WTC11 (cell line): ENCODE measurements around the gene GALNT2. TPM values are rescaled to one million over a fixed set of nuclear protein-coding genes. Genes with fewer than 3 reads are reported as not detected.

Experiments
- ATAC-seq: fragments of 200-7000 bp; cut with Tn5 transposase; 2 replicates; pipeline ENCODE4 v1.10.0; 2021; ENCODE audit warnings: mild to moderate bottlenecking, moderate library complexity
- CTCF ChIA-PET: fragments of 300-600 bp; sonication (Branson Sonifier 250); formaldehyde crosslinking; loops from one replicate; lab custom pipeline; 2021; ENCODE audit warnings: antibody characterized with exemption; lab: Charles Lee
- POLR2A ChIA-PET: fragments of 350-600 bp; sonication (Branson Sonifier 250); formaldehyde crosslinking; loops from one replicate; lab custom pipeline; 2021; ENCODE audit warnings: antibody characterized with exemption; lab: Charles Lee
- DNase-seq: peaks from one replicate; pipeline ENCODE4 v3.0.0; 2021; ENCODE audit warnings: low spot score
- H3K27ac Mint-ChIP-seq: 2 replicates; pipeline ENCODE4 v1.8.0; 2021; ENCODE audit warnings: mixed read lengths
- H3K27me3 Mint-ChIP-seq: 2 replicates; pipeline ENCODE4 v1.8.0; 2021; ENCODE audit warnings: low read depth, mild to moderate bottlenecking, moderate library complexity, mixed read lengths
- H3K36me3 Mint-ChIP-seq: 2 replicates; pipeline ENCODE4 v1.8.0; 2021; ENCODE audit warnings: mixed read lengths
- H3K4me1 Mint-ChIP-seq: 2 replicates; pipeline ENCODE4 v1.8.0; 2022; ENCODE audit warnings: mixed read lengths
- H3K4me3 Mint-ChIP-seq: 2 replicates; pipeline ENCODE4 v1.8.0; 2021; ENCODE audit warnings: mild to moderate bottlenecking, moderate library complexity, mixed read lengths
- H3K9me3 Mint-ChIP-seq: 2 replicates; pipeline ENCODE4 v1.8.0; 2021; ENCODE audit warnings: mixed read lengths
- EMX1 ChIP-seq: fragments of 250-450 bp; sonication (Bioruptor Pico); IDR thresholded peaks from 2 replicates; pipeline ENCODE4 v1.8.0; 2021; ENCODE audit warnings: mild to moderate bottlenecking
- ETV6 ChIP-seq: sonication (generic); formaldehyde crosslinking; IDR thresholded peaks from 2 replicates; pipeline ENCODE4 v1.8.1; 2022; ENCODE audit warnings: mild to moderate bottlenecking, missing genetic modification reagents
- NR2C2 ChIP-seq: sonication (generic); formaldehyde crosslinking; IDR thresholded peaks from 2 replicates; pipeline ENCODE4 v1.8.0; 2022; ENCODE audit warnings: mild to moderate bottlenecking, missing genetic modification reagents
- RORB ChIP-seq: fragments of 250-450 bp; sonication (Bioruptor Pico); IDR thresholded peaks from 2 replicates; pipeline ENCODE4 v1.9.0; 2021; ENCODE audit warnings: mild to moderate bottlenecking
- TEAD4 ChIP-seq: sonication (generic); formaldehyde crosslinking; IDR thresholded peaks from 2 replicates; pipeline ENCODE4 v1.8.0; 2022; ENCODE audit warnings: mild to moderate bottlenecking, missing genetic modification reagents
- ZNF138 ChIP-seq: sonication (generic); formaldehyde crosslinking; conservative IDR thresholded peaks from 2 replicates; pipeline ENCODE4 v1.8.1; 2022; ENCODE audit warnings: mild to moderate bottlenecking, moderate library complexity, missing genetic modification reagents
- total RNA-seq: library from RNA; stranded (reverse); gene quantifications from 3 replicates; pipeline ENCODE4 v1.2.3, GENCODE V29; 2021
- TF ChIP-seq, protein P1 (sequence below): sonication (generic); formaldehyde crosslinking; IDR thresholded peaks from 2 replicates; pipeline ENCODE4 v1.8.1; 2022; ENCODE audit warnings: mild to moderate bottlenecking, moderate library complexity, missing genetic modification reagents
- TF ChIP-seq, protein P2 (sequence below): sonication (generic); formaldehyde crosslinking; IDR thresholded peaks from 2 replicates; pipeline ENCODE4 v1.8.1; 2023; ENCODE audit warnings: mild to moderate bottlenecking, missing genetic modification reagents, borderline replicate concordance
- TF ChIP-seq, protein P3 (sequence below): fragments of 250-450 bp; sonication (Bioruptor Pico); IDR thresholded peaks from 2 replicates; pipeline ENCODE4 v1.8.0; 2021; ENCODE audit warnings: mild to moderate bottlenecking
- TF ChIP-seq, protein P4 (sequence below): fragments of 250-450 bp; sonication (Bioruptor Pico); IDR thresholded peaks from 2 replicates; pipeline ENCODE4 v2.1.2; 2022; ENCODE audit warnings: mild to moderate bottlenecking, moderate library complexity
- TF ChIP-seq, protein P5 (sequence below): sonication (generic); formaldehyde crosslinking; conservative IDR thresholded peaks from 2 replicates; pipeline ENCODE4 v1.8.1; 2023; ENCODE audit warnings: mild to moderate bottlenecking, low read depth, missing genetic modification reagents, moderate library complexity
- TF ChIP-seq, protein P6 (sequence below): sonication (generic); formaldehyde crosslinking; IDR thresholded peaks from 2 replicates; pipeline ENCODE4 v1.8.1; 2022; ENCODE audit warnings: mild to moderate bottlenecking, missing genetic modification reagents, moderate library complexity, borderline replicate concordance
- TF ChIP-seq, protein P7 (sequence below): sonication (generic); formaldehyde crosslinking; IDR thresholded peaks from 2 replicates; pipeline ENCODE4 v1.8.1; 2023; ENCODE audit warnings: mild to moderate bottlenecking, missing genetic modification reagents
- TF ChIP-seq, protein P8 (sequence below): sonication (generic); formaldehyde crosslinking; IDR thresholded peaks from 2 replicates; pipeline ENCODE4 v1.8.0; 2022; ENCODE audit warnings: missing genetic modification reagents

GALNT2 gene
- total RNA-seq, 1 experiment from 2014 or later = 74.8 TPM

DNA sequence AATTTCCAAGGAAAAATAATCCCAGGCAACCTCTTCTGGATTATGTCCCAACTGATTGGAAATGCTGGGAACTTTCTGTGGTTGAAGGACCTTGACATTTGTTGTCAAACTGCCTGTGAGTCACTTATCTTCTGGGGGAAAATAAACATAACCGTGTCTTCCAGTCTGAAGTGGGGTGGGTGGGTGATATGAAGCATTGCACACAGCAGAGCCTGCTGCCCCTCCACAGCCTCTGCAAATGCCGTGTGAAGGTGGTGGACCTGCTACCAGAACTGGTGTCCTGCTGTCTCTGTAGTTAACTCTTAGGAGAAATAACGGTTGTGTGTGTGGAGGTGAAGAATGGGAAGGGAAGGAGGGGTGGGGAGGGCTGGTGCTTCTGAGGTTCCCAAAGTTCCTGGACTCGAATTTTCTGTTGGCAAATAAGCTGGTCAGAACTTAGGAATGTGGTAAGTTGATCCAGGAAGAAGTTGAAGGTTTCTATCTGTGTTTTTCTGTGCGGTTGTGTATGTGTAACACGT lies 23.2 kb downstream of the GALNT2 start:
- ATAC-seq = no peak
- H3K27me3 Mint-ChIP-seq = no peaks in the 10 kb centered on the region
- H3K27ac Mint-ChIP-seq = no peak overlapping the region; the same call in 1 of the 2 replicates
- H3K4me3 Mint-ChIP-seq = no peak overlapping the region
- TF ChIP-seq, protein P1, sequence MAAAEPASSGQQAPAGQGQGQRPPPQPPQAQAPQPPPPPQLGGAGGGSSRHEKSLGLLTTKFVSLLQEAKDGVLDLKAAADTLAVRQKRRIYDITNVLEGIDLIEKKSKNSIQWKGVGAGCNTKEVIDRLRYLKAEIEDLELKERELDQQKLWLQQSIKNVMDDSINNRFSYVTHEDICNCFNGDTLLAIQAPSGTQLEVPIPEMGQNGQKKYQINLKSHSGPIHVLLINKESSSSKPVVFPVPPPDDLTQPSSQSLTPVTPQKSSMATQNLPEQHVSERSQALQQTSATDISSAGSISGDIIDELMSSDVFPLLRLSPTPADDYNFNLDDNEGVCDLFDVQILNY (CRISPR knock-in tag) = no peak
- TF ChIP-seq RORB (CRISPR knock-in tag) = no peak
- TF ChIP-seq ETV6 = no peak
- TF ChIP-seq, protein P2, sequence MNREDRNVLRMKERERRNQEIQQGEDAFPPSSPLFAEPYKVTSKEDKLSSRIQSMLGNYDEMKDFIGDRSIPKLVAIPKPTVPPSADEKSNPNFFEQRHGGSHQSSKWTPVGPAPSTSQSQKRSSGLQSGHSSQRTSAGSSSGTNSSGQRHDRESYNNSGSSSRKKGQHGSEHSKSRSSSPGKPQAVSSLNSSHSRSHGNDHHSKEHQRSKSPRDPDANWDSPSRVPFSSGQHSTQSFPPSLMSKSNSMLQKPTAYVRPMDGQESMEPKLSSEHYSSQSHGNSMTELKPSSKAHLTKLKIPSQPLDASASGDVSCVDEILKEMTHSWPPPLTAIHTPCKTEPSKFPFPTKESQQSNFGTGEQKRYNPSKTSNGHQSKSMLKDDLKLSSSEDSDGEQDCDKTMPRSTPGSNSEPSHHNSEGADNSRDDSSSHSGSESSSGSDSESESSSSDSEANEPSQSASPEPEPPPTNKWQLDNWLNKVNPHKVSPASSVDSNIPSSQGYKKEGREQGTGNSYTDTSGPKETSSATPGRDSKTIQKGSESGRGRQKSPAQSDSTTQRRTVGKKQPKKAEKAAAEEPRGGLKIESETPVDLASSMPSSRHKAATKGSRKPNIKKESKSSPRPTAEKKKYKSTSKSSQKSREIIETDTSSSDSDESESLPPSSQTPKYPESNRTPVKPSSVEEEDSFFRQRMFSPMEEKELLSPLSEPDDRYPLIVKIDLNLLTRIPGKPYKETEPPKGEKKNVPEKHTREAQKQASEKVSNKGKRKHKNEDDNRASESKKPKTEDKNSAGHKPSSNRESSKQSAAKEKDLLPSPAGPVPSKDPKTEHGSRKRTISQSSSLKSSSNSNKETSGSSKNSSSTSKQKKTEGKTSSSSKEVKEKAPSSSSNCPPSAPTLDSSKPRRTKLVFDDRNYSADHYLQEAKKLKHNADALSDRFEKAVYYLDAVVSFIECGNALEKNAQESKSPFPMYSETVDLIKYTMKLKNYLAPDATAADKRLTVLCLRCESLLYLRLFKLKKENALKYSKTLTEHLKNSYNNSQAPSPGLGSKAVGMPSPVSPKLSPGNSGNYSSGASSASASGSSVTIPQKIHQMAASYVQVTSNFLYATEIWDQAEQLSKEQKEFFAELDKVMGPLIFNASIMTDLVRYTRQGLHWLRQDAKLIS (CRISPR knock-in tag) = no peak
- TF ChIP-seq, all 79 proteins: peak for 0
- no peaks in the 10 kb centered on the region for H3K9me3 Mint-ChIP-seq
- H3K4me1 Mint-ChIP-seq = peaks cover 29% of the 10 kb centered on the region
- H3K36me3 Mint-ChIP-seq = peaks cover 4% of the 10 kb centered on the region; the same call in 1 of the 2 replicates
- ChIA-PET CTCF (no interaction called here), POLR2A (no interaction called here)
- DNase-seq = no peak

DNA sequence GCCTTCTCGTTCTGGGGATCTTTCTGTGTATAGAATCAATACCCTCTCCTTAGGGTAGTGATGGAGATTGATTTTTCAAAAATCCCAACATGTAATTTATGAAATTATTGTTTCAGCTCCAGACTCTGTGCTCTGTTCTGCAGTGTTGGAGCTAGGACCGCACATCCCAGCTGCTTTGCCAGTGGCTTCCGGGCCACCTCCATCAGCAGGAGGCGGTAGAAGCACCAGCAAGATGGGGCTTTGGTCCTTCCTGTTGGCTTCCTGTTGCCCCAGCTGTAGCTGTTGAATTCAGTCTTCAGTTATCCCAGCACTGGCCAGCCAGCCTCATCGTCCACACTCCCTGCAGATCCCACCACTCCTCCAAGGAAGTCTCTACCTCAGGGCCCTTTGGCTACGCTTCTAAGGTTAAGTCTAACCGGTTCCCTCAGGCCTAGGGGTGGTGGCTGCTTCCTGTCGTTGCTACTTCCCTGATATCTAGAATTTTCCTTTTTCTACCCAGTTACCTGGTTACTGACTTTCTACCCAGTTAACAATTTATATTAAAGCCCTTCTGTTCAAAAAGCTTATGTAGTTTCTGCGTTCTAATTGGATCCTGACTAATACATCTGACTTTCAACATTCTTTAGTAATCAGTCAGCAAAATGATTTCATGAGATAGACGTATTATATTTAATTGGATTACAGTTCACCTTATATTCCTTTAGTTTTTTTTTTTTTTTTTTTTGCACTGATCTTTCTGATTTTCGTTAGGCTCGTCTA lies 24.6 kb downstream of the GALNT2 start:
- ATAC-seq = no peak; the same call in 1 of the 2 replicates
- Mint-ChIP-seq H3K36me3 (peaks cover 4% of the 10 kb centered on the region; the same call in 1 of the 2 replicates), H3K27me3 (no peaks in the 10 kb centered on the region), H3K4me3 (no peak overlapping the region), H3K27ac (no peak overlapping the region), H3K9me3 (no peaks in the 10 kb centered on the region), H3K4me1 (peaks cover 24% of the 10 kb centered on the region)
- no peak for DNase-seq
- CTCF ChIA-PET = interaction anchor here (0.6 to 1.4 kb wide), 10 partner anchors 12 to 399 kb away, joined by 3 to 5 read pairs (median 3); no protein-coding TSS in a partner anchor
- POLR2A ChIA-PET = interaction anchor here (0.6 to 0.8 kb wide), 3 partner anchors 13 to 105 kb away, joined by 3 to 10 read pairs (median 5); no protein-coding TSS in a partner anchor
- TF ChIP-seq TEAD4 (CRISPR knock-in tag) = no peak
- TF ChIP-seq, protein P3, sequence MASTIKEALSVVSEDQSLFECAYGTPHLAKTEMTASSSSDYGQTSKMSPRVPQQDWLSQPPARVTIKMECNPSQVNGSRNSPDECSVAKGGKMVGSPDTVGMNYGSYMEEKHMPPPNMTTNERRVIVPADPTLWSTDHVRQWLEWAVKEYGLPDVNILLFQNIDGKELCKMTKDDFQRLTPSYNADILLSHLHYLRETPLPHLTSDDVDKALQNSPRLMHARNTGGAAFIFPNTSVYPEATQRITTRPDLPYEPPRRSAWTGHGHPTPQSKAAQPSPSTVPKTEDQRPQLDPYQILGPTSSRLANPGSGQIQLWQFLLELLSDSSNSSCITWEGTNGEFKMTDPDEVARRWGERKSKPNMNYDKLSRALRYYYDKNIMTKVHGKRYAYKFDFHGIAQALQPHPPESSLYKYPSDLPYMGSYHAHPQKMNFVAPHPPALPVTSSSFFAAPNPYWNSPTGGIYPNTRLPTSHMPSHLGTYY (CRISPR knock-in tag) = no peak
- TF ChIP-seq, protein P4, sequence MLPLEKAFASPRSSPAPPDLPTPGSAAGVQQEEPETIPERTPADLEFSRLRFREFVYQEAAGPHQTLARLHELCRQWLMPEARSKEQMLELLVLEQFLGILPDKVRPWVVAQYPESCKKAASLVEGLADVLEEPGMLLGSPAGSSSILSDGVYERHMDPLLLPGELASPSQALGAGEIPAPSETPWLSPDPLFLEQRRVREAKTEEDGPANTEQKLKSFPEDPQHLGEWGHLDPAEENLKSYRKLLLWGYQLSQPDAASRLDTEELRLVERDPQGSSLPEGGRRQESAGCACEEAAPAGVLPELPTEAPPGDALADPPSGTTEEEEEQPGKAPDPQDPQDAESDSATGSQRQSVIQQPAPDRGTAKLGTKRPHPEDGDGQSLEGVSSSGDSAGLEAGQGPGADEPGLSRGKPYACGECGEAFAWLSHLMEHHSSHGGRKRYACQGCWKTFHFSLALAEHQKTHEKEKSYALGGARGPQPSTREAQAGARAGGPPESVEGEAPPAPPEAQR (CRISPR knock-in tag) = no peak
- TF ChIP-seq, protein P5, sequence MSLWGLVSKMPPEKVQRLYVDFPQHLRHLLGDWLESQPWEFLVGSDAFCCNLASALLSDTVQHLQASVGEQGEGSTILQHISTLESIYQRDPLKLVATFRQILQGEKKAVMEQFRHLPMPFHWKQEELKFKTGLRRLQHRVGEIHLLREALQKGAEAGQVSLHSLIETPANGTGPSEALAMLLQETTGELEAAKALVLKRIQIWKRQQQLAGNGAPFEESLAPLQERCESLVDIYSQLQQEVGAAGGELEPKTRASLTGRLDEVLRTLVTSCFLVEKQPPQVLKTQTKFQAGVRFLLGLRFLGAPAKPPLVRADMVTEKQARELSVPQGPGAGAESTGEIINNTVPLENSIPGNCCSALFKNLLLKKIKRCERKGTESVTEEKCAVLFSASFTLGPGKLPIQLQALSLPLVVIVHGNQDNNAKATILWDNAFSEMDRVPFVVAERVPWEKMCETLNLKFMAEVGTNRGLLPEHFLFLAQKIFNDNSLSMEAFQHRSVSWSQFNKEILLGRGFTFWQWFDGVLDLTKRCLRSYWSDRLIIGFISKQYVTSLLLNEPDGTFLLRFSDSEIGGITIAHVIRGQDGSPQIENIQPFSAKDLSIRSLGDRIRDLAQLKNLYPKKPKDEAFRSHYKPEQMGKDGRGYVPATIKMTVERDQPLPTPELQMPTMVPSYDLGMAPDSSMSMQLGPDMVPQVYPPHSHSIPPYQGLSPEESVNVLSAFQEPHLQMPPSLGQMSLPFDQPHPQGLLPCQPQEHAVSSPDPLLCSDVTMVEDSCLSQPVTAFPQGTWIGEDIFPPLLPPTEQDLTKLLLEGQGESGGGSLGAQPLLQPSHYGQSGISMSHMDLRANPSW (CRISPR knock-in tag) = no peak
- TF ChIP-seq RORB (CRISPR knock-in tag) = no peak
- TF ChIP-seq, protein P6, sequence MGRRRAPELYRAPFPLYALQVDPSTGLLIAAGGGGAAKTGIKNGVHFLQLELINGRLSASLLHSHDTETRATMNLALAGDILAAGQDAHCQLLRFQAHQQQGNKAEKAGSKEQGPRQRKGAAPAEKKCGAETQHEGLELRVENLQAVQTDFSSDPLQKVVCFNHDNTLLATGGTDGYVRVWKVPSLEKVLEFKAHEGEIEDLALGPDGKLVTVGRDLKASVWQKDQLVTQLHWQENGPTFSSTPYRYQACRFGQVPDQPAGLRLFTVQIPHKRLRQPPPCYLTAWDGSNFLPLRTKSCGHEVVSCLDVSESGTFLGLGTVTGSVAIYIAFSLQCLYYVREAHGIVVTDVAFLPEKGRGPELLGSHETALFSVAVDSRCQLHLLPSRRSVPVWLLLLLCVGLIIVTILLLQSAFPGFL (CRISPR knock-in tag) = no peak
- no peak for TF ChIP-seq ZNF138
- TF ChIP-seq EMX1 (CRISPR knock-in tag) = no peak
- TF ChIP-seq, protein P7, sequence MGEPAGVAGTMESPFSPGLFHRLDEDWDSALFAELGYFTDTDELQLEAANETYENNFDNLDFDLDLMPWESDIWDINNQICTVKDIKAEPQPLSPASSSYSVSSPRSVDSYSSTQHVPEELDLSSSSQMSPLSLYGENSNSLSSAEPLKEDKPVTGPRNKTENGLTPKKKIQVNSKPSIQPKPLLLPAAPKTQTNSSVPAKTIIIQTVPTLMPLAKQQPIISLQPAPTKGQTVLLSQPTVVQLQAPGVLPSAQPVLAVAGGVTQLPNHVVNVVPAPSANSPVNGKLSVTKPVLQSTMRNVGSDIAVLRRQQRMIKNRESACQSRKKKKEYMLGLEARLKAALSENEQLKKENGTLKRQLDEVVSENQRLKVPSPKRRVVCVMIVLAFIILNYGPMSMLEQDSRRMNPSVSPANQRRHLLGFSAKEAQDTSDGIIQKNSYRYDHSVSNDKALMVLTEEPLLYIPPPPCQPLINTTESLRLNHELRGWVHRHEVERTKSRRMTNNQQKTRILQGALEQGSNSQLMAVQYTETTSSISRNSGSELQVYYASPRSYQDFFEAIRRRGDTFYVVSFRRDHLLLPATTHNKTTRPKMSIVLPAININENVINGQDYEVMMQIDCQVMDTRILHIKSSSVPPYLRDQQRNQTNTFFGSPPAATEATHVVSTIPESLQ = no peak
- TF ChIP-seq, protein P8, sequence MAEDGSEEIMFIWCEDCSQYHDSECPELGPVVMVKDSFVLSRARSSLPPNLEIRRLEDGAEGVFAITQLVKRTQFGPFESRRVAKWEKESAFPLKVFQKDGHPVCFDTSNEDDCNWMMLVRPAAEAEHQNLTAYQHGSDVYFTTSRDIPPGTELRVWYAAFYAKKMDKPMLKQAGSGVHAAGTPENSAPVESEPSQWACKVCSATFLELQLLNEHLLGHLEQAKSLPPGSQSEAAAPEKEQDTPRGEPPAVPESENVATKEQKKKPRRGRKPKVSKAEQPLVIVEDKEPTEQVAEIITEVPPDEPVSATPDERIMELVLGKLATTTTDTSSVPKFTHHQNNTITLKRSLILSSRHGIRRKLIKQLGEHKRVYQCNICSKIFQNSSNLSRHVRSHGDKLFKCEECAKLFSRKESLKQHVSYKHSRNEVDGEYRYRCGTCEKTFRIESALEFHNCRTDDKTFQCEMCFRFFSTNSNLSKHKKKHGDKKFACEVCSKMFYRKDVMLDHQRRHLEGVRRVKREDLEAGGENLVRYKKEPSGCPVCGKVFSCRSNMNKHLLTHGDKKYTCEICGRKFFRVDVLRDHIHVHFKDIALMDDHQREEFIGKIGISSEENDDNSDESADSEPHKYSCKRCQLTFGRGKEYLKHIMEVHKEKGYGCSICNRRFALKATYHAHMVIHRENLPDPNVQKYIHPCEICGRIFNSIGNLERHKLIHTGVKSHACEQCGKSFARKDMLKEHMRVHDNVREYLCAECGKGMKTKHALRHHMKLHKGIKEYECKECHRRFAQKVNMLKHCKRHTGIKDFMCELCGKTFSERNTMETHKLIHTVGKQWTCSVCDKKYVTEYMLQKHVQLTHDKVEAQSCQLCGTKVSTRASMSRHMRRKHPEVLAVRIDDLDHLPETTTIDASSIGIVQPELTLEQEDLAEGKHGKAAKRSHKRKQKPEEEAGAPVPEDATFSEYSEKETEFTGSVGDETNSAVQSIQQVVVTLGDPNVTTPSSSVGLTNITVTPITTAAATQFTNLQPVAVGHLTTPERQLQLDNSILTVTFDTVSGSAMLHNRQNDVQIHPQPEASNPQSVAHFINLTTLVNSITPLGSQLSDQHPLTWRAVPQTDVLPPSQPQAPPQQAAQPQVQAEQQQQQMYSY (CRISPR knock-in tag) = no peak
- no peak for TF ChIP-seq NR2C2 (CRISPR knock-in tag)
